Fibroblast of lung (primary cell): ENCODE measurements around the gene PPIL4. TPM values are rescaled to one million over a fixed set of nuclear protein-coding genes. Genes with fewer than 3 reads are reported as not detected.

Experiments
- DNase-seq, 2 donors: peaks; one replicate each; pipeline versions ENCODE4 v3.0.0 to v3.0.0-alpha.2; 2010; ENCODE audit warnings: low read depth in 2 of 2
- H2AFZ ChIP-seq: 2 replicates; pipeline ENCODE4 v1.5.1; 2012; ENCODE audit warnings: low read length, control low read depth, inconsistent platforms
- H3K27ac ChIP-seq: 2 replicates; pipeline ENCODE4 v1.5.1; 2011; ENCODE audit warnings: low read length, control low read depth; ENCODE audit not compliant: insufficient read depth
- H3K27me3 ChIP-seq: 2 replicates; pipeline ENCODE4 v1.5.1; 2011; ENCODE audit warnings: mild to moderate bottlenecking, low read length; ENCODE audit not compliant: control insufficient read depth, insufficient read depth
- H3K36me3 ChIP-seq: 2 replicates; pipeline ENCODE4 v1.5.1; 2011; ENCODE audit warnings: low read length; ENCODE audit not compliant: control insufficient read depth, insufficient read depth
- H3K4me1 ChIP-seq: 2 replicates; pipeline ENCODE4 v1.5.1; 2011; ENCODE audit warnings: low read length; ENCODE audit not compliant: control insufficient read depth, insufficient read depth; ENCODE audit errors: extremely low read depth
- H3K4me2 ChIP-seq: 2 replicates; pipeline ENCODE4 v1.5.1; 2011; ENCODE audit warnings: low read length, control low read depth; ENCODE audit not compliant: insufficient read depth; ENCODE audit errors: extremely low read depth
- H3K4me3 ChIP-seq, 4 experiments: fragments of 200-600 bp in 1 of 4; sonication (generic) in 1 of 4; replicated peaks in 1 of 4; 2 replicates each; pipeline ENCODE4 v1.5.1; 2011 to 2016; ENCODE audit warnings: low read length in 4 of 4, low read depth in 3 of 4, mild to moderate bottlenecking in 3 of 4, control low read depth in 2 of 4, inconsistent platforms in 1 of 4, mixed read lengths in 1 of 4; ENCODE audit not compliant: insufficient read depth in 1 of 4; ENCODE audit errors: control extremely low read depth in 1 of 4
- H3K79me2 ChIP-seq: 2 replicates; pipeline ENCODE4 v1.5.1; 2012; ENCODE audit warnings: mild to moderate bottlenecking, low read length, inconsistent platforms; ENCODE audit not compliant: control insufficient read depth, insufficient read depth
- H3K9ac ChIP-seq: 2 replicates; pipeline ENCODE4 v1.5.1; 2011; ENCODE audit warnings: mild to moderate bottlenecking, low read length, control low read depth; ENCODE audit not compliant: insufficient read depth
- H3K9me3 ChIP-seq: 2 replicates; pipeline ENCODE4 v1.5.1; 2012; ENCODE audit warnings: low read depth, low read length; ENCODE audit not compliant: control insufficient read depth, insufficient read depth
- H4K20me1 ChIP-seq: 2 replicates; pipeline ENCODE4 v1.5.1; 2011; ENCODE audit warnings: low read length; ENCODE audit not compliant: control insufficient read depth, insufficient read depth; ENCODE audit errors: extremely low read depth
- EZH2 ChIP-seq: IDR thresholded peaks from 2 replicates; pipeline ENCODE4 v1.5.1; 2012; ENCODE audit warnings: low read length, control low read depth, mild to moderate bottlenecking; ENCODE audit errors: missing control alignments
- polyA plus RNA-seq, 2 donors: library from polyadenylated mRNA; depleted of rRNA in 1 of 2; stranded (reverse) in 1 of 2; unstranded in 1 of 2; fragments of >200 nt; gene quantifications; 2 replicates each; pipeline ENCODE4 v1.2.1, GENCODE V29; 2011 to 2012; ENCODE audit warnings: missing spikeins in 1 of 2
- total RNA-seq: library from RNA; depleted of rRNA; stranded (reverse); fragments of >200 nt; gene quantifications from 2 replicates; pipeline ENCODE4 v1.2.1, GENCODE V29; 2014
- TF ChIP-seq, protein P1 (sequence below), 2 donors: IDR thresholded peaks in 1 of 2; conservative IDR thresholded peaks in 1 of 2; 1 replicate in 1 of 2; 2 replicates in 1 of 2; pipeline ENCODE4 v1.5.1; 2011 to 2012; ENCODE audit warnings: low read length in 2 of 2, control low read depth in 1 of 2, inconsistent platforms in 1 of 2, low read depth in 1 of 2, mild to moderate bottlenecking in 1 of 2

The PPIL4 gene
- total and polyA plus RNA-seq, 2 donors (not counting 1 experiment from before 2014, with no cell fraction given) = 15.9 to 37.5 TPM

DNA sequence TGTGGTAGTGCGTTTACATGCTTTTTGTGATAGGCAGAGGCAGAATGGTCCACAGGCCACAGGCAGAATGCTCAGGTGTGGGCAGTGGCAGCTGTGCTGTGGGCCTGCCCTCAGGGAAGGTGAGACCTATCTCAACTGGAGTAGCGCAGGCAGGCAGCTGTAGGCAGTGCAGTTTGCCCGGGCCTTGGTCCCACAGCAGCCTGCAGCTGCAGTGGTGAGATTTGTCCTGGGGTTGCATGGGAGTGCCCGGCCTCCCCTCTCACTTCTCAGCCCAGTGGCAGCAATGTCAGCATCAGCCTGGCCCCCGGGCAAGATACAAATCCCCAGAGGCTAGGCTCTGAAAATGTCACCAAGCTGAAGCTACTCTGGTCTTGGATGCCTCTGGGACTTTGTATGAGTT is 6.1 kb upstream of the PPIL4 start:
- H3K36me3 ChIP-seq = no peaks in the 10 kb centered on the region
- no peaks in the 10 kb centered on the region for H3K79me2 ChIP-seq
- DNase-seq = no peak
- H3K9ac ChIP-seq = no peak overlapping the region
- H3K27me3 ChIP-seq = peaks cover 7% of the 10 kb centered on the region
- no peak overlapping the region for H3K4me3 ChIP-seq
- no peaks in the 10 kb centered on the region for H4K20me1 ChIP-seq
- H3K9me3 ChIP-seq = no peaks in the 10 kb centered on the region
- no peaks in the 10 kb centered on the region for H3K4me1 ChIP-seq
- no peak for TF ChIP-seq EZH2
- TF ChIP-seq, protein P1, sequence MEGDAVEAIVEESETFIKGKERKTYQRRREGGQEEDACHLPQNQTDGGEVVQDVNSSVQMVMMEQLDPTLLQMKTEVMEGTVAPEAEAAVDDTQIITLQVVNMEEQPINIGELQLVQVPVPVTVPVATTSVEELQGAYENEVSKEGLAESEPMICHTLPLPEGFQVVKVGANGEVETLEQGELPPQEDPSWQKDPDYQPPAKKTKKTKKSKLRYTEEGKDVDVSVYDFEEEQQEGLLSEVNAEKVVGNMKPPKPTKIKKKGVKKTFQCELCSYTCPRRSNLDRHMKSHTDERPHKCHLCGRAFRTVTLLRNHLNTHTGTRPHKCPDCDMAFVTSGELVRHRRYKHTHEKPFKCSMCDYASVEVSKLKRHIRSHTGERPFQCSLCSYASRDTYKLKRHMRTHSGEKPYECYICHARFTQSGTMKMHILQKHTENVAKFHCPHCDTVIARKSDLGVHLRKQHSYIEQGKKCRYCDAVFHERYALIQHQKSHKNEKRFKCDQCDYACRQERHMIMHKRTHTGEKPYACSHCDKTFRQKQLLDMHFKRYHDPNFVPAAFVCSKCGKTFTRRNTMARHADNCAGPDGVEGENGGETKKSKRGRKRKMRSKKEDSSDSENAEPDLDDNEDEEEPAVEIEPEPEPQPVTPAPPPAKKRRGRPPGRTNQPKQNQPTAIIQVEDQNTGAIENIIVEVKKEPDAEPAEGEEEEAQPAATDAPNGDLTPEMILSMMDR (conservative IDR thresholded peaks at IDR 0.05 in 1 of 2, IDR thresholded peaks at IDR 0.05 in 1 of 2; ENCODE audit: low read depth in 1 of 2, low read length in 2 of 2) = no peak
- no peak overlapping the region for H2AFZ ChIP-seq
- H3K4me2 ChIP-seq = no peak overlapping the region
- no peak overlapping the region for H3K27ac ChIP-seq

DNA sequence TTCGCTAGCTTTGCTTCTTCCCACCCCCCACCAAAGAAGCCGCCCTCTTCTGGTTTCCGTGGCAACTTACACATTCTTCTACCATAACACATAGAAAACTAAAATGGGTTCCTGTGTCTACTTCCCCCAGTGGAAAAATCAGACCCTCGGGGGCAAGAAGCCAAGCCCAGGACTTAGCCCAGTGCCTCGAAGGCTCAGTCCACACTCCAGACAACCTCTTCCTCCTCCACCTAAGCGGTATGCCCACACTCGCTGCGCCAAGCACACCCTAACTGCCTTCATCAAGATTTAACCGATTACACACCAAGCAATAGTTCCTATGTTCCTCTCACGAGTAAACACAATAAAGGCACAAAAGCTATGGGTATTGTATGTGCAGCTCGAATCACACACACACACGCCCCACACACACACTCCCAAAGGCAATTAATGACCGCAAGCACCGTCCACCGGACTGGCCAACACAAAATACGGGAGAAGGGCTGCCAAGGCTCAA is 537 bp downstream of the PPIL4 start:
- H4K20me1 ChIP-seq = no peaks in the 10 kb centered on the region
- H3K9ac ChIP-seq = peak overlapping the region; percentile 99
- no peaks in the 10 kb centered on the region for H3K9me3 ChIP-seq
- peak overlapping the region; percentile 95 for H3K4me2 ChIP-seq
- no peak for TF ChIP-seq EZH2
- TF ChIP-seq, protein P1 (conservative IDR thresholded peaks at IDR 0.05 in 1 of 2, IDR thresholded peaks at IDR 0.05 in 1 of 2; ENCODE audit: low read depth in 1 of 2, low read length in 2 of 2) = peak in 1 of 2 donors; percentile 17
- peak overlapping the region; percentile 100 for H3K27ac ChIP-seq
- peaks cover 45% of the 10 kb centered on the region for H3K79me2 ChIP-seq
- peak; percentile 70 to 77 for DNase-seq
- H3K4me1 ChIP-seq = no peaks in the 10 kb centered on the region
- no peaks in the 10 kb centered on the region for H3K27me3 ChIP-seq
- H3K4me3 ChIP-seq = peak overlapping the region; percentile 83 to 96 (median 85)
- H3K36me3 ChIP-seq = no peaks in the 10 kb centered on the region
- peak overlapping the region; percentile 5 for H2AFZ ChIP-seq

DNA sequence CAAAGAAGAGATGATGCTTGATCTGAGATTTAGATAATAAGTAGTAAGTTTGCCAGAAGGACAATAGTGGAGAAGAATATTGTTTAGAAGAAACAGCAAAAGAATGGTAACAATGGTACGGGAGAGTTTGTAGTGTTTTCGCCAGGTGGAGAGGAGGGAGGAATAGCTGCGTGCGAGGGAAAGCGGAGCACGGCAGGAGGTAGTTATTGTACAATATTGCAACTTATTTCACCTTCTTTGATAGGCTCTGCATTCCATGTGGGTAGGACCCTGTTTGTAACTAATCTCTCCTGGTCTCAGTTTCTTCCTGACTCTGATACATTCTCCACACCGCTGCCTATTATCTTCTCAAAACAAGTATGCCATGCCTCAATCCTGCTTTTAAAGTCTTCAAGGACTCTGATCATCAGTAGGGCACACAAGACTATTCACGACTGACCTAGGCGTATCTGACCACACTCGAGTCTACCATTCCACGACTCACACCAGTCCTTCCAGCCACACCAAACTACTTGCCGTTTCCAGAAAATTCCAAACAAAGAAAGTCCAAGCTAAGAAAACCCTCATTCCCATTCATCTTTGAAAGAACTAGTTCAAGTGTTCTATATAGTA is 1.1 kb downstream of the PPIL4 start:
- peak overlapping the region; percentile 95 for H3K4me2 ChIP-seq
- H3K4me3 ChIP-seq = peak overlapping the region; percentile 83 to 96 (median 85)
- H2AFZ ChIP-seq = no peak overlapping the region
- H4K20me1 ChIP-seq = no peaks in the 10 kb centered on the region
- no peaks in the 10 kb centered on the region for H3K36me3 ChIP-seq
- no peak for DNase-seq
- H3K27me3 ChIP-seq = no peaks in the 10 kb centered on the region
- H3K9me3 ChIP-seq = no peaks in the 10 kb centered on the region
- H3K27ac ChIP-seq = peak overlapping the region; percentile 100
- no peaks in the 10 kb centered on the region for H3K4me1 ChIP-seq
- TF ChIP-seq, protein P1 (conservative IDR thresholded peaks at IDR 0.05 in 1 of 2, IDR thresholded peaks at IDR 0.05 in 1 of 2; ENCODE audit: low read depth in 1 of 2, low read length in 2 of 2) = no peak
- no peak for TF ChIP-seq EZH2
- peak overlapping the region; percentile 99 for H3K9ac ChIP-seq
- H3K79me2 ChIP-seq = peaks cover 45% of the 10 kb centered on the region
